GM19452 (cell line): Measurements from ENCODE around the gene MYO3A.

ENCODE experiments used
- ATAC-seq: cut with Tn5 transposase; IDR thresholded peaks from one replicate; pipeline ENCODE4 v1.9.1; 2021; ENCODE audit not compliant: unreplicated experiment

Gene MYO3A

DNA sequence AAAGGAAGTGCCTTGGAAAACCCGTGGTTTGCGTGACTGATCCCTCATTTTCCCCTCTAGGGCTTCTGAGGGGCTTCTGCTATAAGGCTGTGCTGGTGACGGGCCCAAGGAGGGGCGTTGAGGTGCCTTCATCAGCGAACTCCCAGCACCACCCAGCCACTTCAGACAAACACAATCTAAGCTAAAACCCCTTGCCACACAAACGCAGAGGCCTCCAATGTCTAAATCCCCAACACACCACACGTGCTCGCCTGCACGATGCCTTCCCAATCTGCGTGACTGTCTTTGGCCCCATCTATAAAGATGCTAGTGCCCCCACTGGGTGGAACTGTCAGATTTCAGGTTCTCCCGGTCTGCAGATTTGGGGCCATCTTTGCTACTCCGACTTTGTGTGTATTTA, 278.5 kb downstream of the MYO3A start:
- no peak for ATAC-seq

DNA sequence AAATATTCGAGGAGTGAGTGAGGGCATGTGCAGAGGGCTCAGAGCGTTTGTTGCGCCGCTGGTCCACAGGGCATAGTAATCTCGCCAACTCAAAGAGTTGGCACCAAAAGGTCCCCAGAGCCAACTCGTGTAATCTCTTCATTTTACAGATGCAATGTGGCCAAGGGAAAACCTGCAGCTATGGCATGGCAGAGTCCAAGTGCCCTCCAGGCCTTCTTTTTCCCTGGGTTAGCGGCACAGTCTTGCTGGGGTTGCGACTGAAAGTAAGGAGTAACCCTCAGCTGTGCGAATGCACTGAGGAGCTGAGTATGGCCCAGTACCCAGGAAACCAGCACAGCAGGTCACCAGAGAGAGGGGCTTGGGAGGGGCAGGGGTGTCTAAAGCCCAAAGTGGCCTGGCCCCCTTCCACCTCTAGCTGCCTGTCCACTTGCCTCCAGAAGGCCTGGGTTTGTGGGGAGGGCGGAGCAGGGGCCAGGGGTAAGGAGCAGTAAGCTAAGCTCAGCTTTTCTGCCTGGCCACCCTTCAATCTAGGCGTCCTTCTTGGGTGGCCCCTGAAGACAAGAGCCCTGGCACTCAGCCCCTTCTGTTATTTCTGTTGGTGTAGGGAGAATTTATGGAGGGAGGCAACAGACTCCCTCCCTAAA, 279.2 kb downstream of the MYO3A start:
- no peak for ATAC-seq

DNA sequence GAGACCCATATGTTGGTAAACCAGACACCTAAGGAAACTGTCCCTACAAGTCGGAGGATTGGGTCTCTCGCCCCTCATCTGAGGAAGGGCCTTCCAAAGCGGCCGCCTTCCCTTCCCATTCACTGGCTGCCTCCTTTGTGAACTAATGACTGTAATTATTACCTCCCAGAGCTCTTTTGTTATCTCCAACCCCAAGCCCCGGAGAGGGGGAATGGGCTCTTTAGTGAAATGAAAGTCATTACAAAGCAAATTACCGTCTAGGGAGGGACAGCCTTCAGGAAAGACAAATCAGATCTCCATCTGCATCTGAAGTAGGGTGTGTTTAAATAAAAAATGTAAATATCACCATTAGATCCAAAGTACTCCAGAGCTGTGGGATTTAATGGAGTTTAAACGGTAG, 280.0 kb downstream of the MYO3A start:
- no peak for ATAC-seq

DNA sequence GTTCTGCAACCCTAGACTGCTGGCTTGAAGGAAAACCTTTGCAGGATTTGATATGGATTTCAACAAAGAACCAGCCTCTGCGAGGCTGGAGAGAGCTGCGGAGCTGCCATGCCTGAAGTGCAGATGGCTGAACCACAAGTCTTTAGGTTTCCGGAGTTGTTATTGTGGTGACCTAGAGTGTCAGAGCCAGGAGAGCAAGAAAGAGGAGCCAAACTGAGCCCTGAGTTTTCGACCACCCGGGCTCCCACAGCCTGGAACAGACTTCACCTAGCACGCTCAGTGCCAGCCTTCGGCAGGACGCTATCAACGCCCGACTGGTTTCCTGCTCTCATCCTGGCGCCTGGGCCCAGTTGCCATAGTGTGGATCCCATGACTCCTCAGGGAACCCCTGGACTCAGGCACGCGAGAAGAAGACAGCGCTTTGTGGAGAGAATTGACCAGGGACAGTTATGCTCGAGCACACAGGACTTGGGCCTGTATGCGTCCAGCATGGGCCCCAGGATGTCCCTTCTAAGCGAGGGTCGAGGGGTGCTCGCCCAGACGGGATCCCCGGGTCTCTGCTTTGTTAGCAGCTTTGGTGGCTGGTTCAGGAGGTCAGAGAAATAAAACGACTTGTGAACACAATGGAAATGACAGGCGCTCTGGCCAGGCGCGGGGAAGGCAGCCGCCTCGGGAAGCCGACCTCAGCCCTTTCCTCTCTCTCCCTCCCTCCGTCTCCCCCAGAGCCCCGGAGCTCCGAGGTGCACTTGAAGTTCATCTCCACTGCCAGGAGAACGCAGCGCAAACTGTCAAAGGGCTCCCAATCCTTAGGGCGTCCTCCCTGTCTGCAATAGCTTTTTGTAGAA, 280.7 kb downstream of the MYO3A start:
- no peak for ATAC-seq

DNA sequence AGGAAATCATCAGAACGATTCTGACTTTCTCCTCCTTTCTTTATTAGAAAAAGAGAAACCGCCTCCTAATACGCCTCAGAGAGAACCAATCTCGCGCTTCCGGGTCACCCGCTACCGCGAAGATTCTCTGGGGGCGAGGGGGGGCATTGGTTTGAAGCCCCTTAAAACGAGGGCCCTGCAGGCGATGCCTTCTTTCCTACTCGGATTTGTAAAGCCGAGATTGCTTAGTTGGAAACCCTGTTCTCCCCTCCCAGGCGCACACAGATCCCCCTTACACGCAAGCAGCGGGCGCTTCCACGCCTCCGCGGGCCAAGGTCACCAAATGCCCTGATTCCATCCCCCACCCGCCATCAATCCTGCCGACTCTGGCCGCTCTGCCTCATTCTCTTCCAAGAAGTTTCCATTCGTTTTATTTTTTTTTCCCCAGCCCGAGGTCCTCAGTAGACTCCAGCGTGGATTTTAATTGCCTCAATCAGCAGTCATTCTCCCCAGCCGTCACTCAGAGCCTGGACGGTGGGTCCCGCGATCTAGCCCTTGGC, 281.4 kb downstream of the MYO3A start:
- no peak for ATAC-seq

DNA sequence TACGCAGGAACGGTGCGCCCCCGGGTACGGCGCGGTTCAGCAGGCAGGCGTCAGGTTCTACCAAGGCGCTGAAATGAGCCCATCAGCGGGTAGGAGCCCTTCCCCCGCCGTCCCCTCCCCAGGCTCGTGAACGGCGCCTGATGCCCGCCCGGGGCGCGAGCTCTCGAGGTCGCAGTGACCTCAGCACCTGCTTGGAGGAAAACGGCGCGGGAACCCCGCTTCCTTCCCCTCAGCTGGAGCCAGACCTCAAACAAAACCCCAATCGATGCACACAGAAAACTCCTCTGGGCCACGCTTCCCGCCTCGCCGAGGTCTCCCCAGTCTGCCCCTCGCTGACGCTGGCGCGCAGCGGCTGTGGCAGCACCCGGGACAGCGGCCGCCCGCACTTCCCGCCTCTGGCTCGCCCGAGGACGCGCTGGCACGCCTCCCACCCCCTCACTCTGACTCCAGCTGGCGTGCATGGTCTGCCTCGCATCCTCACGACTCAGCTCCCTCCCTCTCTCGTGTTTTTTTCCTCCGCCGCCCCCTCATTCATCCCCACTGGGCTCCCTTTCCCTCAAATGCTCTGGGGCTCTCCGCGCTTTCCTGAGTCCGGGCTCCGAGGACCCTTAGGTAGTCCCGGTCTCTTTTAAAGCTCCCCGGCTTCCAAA, 282.0 kb downstream of the MYO3A start:
- no peak for ATAC-seq

DNA sequence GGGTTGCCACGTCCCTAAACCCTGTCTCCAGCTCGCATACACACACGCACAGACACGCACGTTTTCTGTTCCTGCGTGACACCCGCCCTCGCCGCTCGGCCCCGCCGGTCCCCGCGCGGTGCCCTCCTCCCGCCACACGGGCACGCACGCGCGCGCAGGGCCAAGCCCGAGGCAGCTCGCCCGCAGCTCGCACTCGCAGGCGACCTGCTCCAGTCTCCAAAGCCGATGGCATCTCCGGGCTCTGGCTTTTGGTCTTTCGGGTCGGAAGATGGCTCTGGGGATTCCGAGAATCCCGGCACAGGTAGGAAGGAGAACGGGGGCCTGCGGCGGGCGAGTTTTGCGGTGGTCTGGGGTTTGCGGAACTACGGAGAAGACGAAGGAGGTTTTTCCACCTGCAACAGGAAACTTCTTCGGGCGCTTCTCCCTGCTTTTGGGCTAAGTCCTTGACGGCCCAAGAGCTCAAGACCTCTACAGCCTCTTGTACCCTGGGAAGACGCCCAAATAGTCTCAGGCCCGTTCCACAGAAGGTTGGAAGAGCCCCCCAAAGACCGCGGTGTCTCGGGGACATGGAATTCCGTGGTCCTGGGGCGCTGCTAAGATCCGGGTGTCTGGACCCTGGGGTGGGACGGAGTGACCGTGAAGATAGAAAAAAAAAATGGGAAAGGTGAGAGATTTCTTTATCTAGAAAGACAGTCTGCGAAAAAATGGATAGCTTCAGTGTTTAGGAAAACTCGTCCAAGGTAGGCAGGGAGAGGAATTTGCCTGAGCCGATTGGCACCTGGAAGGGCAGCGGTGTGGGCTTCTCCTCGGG, 282.8 kb downstream of the MYO3A start, which contains the start of gene GAD2:
TSS of gene GAD2 (plus strand) at position 190 of the 811 bp plus-strand sequence. CDS start at position 226, 36 bp downstream.
- no peak for ATAC-seq

DNA sequence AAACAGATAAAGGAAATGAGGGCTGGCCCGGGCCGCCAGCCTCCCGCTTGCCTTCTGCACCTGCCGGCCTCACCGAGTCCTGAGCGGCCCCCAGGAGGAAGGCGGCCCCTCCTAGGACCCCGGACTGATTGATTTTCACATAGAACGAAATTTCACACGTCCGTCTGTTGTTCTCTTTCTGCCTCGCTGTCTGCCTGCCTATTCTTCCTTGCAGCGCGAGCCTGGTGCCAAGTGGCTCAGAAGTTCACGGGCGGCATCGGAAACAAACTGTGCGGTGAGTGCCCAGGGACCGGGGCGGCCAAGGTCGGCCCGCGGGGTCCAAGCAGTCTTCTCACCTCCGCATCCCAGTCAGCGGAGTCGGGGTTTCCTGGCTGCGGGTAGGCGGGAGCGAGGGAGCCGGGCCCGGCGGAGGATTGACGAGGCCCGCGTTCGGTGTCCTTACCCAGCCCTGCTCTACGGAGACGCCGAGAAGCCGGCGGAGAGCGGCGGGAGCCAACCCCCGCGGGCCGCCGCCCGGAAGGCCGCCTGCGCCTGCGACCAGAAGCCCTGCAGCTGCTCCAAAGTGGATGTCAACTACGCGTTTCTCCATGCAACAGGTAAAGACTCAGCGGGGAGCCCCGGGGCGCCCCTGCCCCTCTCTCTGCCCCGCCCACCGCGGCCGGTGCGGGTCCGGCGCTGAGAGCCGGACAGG, 283.5 kb downstream of the MYO3A start:
- no peak for ATAC-seq

DNA sequence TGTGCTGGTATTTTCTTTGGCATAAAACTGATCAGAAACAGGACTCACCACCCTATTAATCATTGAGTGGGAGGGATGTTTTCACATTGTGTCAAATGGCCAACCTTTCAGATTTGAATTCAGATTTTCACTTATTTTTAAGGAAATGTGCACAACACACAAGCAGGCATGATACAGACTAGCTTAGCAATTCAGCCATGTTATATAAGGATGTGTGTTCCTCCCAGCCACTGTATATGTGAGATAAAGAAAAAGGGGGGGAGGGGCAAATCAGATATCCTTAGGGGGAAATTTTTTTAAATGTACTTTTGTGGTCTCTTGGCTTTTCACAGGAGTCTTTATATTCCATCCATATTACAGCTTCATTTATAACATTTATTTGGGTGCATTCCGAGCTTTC, 285.6 kb downstream of the MYO3A start:
- no peak for ATAC-seq

DNA sequence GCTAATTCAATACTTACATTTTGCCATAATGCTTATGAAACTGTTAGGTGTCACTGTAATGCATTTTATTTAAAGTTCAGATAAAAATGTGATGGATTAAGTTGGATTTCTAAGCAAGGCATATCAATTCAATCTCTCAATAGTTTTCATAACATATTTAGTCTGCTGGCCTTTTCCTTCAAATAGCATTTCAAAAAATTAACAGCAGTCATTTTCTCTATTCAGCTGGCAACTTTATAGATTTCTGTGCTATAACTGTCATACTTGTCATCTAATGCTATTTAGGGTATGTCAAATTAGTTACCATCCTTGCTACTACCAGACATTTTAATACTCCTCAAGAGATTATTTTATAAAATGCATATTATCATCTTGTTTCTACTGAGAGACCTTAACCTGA, 286.9 kb downstream of the MYO3A start:
- no peak for ATAC-seq

DNA sequence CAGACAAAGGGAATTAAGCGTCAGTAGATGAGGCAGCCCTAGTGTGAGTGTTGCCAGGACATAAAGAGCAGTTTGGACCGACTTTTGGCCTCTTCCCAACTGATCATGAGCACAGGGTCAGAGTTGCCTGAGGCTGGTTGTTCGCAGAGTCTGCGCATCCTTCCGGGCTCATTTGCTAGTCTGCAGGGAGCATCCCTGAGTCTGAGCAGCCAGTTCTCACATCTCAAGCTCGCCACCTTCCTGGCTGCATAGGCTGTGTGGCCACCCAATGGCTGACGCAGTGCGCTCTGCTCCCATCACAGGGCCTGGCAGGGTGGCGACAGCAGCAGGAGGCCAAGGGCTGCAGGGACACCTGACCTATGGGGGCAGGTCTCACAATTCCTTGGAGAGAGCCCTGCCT, 287.5 kb downstream of the MYO3A start:
- ATAC-seq = no peak

DNA sequence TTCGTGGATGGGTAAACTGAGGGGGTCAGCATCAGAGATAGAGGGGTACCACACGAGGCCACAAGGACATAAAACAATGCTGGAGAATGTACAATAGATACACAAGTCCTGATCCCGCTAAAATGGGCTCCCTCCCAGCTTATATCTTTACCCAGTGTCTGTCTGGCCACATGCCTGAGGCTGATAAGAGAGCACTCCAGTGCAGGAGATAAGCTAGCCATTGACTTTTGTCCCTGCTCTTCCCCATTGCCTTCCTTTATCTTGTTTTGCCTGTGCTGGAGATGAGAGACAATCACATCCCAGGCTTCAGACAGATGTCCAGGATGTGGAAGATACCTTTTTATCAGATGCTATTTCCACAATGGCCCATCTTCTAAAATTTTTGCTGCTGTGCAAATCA, 288.5 kb downstream of the MYO3A start:
- ATAC-seq = no peak

DNA sequence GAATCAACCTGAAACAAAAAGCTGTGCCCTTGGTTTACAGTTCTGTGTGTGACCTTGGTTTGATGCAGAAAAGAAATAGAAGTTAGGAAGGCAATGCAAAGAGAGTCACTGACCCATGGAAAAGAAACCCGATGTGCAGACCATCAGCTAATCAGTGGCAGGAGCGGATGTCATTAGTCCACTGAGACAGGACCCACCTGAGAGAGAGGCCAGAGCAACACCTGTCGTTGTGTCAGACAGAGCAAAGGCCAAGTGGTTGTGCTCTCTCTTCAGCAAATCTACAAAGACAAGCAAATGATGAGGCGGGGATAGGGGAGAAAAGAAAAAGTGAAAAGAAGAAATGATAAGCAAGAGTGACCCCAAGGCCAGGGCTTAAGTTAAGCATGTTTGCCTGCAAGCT, 291.3 kb downstream of the MYO3A start:
- no peak for ATAC-seq

DNA sequence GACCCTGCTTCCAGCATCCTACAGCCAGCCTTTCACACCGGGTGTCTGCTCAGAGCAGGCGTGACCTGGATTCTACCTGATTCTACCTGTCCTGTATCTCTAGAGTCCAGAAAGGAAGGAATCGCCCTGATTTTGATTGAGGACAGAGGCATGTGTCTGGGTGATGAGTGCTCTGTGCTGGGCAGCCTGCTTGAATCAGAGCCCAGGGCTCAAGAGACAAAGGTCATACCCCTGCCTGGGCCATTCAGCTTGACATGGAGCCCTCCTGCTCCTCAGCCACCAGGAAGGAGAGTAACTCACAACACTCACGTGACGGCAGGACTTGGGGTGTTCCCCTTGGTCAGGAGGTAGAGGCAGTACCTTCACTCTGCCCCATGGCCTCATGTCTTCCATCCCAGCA, 293.8 kb downstream of the MYO3A start:
- ATAC-seq = no peak

DNA sequence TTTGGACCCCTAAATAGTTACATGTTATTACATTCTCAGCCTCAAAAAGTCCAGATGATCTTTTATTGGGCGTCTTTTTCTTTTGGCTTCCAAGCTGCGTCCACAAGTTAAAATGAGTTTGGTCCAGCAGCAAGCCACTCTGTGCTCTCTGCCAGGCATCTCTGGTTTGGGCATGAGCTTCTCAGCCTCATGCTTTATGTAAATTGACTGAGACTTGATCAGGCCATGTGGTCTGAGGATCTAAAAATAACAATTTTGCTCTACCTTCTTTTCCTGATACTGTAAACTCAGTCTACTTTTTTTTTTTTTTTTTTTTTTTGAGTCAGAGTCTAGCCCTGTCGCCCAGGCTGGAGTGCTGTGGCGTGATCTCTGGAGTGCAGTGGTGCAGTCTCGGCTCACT, 298.1 kb downstream of the MYO3A start:
- ATAC-seq = no peak

DNA sequence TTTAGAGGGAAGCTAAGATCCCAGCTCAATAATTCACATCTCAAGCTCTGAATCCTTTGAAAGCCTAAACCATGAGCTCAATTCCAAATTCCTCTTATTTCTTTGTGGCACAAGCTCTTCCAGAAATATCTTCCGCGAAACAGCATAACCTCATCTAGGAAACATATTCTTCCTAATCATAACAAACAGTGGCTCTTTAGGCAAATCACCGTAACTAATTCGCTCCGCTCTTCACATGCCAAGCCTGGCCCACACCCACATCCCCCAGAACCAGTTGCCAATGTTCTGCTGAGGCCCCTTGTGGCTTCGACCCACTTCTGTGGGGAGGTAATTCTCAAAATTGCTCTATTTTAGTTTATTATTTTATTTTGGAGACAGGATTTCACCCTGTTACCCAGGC, 301.7 kb downstream of the MYO3A start:
- no peak for ATAC-seq

DNA sequence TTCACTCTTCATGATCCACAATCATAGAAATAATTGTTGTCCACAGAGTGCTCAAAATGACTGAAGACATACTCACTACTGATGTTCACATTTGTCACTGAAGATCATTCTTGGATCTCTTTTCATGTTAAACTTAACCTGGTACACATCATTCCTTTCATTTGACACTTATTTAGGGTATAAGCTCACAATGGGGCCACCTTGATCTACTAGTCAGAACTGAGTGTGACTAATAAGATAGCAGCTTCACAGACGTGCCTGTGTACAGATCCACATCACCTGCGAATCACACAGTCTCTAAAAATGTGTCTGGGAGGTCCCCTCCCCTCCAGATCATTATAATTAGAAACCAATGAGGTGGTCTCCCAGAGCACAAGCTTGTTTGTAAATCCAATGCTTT, 304.3 kb downstream of the MYO3A start:
- ATAC-seq = no peak

DNA sequence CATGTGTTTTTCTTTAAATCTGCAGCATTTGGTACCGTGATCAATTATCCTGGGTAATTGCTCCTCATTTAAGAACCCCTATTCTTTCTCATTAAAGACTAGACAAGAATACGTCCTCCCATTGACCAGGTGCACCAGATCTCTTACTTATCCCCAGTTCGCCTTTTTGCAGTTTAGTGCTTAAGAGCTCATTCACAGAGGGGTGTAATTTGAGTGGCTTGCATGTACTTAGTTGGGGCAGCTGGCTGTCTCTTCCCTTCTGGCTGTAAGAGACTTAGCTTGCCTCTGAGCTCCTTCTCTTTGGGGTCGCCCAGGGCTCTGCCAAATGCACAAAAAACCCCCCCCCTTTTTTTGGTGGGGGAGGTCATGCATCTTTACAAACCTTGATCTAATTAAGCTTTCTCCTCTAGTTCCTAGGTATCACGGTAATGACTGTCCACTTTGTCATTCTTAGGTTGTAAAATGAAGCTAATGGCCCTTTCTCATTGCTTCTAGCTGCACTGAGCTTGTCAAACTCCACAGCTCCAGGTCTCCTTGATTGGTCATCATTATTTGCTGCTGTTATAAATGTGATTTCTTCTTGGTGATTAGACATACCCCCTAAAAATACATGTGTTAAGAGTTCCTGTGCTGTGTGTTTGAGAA, 308.8 kb downstream of the MYO3A start:
- no peak for ATAC-seq

DNA sequence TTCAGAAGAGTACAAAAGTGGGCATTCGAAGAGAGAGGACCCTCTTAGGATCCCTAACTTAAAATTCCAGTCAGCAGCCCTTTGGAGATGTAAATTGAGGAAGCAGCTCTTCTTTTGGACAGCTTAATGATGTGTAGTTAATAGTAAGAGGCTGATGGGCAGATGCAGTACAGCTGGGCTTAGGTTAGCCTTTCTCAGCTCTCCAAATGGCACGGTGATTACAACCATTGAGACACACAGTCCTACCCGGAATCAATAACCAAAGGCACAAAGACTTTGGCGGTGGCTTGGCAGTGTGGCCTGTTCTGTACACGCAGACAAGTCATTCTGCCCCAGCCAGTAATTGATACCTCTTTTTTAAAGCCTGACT, 309.3 kb downstream of the MYO3A start:
- ATAC-seq = no peak

DNA sequence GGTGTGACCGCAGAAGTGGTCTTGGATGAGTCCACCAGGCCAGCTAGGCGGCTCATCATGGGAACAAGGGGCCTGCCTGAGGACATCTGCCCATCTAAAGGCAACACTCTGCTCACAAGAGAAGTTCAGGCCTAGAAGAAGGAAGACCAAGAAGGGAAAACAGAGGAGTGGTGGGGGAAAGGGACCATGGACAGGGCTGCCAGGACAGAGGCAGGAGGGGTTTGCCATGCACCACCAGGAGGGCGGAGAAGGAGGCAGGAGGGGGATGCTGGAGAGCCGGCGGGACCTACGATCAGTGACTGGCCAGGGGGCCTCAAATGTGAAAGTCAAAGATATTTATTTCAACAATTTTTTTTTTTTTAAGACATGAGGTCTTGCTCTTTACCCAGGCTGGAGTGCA, 315.7 kb downstream of the MYO3A start:
- no peak for ATAC-seq
